SK-N-DZ (cell line): ENCODE results near the gene ITGA7.

Experiments
- DNase-seq: peaks from one replicate; pipeline ENCODE4 v3.0.0-alpha.2; 2015; ENCODE audit warnings: low spot score

Gene ITGA7

DNA sequence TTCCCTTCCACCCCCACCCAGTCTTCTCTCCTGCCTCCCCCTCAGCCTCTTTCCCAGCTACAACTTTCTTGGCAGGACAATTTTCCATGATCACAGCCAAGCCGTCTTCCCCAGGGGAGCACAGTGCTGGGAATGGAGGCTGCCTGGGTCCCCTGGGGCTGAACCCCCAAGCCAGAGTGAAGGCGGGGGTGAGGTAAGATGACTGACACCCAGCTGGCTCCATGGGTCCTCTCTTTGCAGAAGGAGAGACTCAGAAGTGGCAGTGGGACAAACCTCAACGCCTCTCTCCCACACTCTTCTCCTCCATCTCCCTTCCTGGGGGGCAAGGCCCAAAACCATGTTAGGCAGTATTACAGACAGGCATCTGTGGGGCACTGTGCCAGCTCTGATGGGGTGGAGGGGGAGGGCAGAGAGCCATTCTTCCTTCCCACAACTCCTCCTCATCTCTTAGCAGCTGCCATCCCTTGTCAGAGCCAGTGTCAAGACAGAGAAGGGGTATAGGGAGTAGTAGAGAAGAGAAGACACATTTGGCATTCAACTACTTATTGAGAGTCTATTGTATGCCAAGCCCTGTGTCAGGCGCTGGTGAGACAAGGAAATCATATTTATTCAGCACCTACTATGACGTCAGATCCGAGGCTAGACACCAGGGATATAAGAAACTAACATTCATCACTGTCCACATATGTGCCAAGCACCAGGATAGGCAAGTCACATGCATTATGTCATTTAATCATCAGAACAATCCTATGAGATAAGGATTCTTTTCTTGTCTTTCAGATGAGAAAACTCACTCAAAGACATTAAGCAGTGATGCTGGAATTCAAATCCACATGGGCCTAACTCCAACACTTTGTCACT, 3.6 kb downstream of the ITGA7 start:
- no peak for DNase-seq

DNA sequence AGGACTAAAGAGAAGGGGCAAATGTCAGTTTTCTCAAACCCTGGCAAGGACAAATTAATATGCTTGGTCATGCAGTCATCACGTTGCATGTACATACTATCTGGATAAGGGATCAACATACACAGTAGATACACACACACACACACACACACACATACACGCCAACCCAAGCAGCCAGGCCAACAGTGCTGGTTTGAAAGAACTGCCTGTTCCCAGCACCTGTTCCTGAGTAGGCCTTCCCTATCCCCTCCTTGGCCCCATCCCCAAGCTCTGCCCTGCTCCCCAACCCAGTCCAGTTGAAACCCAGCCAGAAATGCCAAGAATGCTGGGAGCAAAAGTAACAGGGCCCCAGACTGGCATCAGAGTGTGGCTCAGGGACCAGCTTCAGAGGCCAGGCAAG, 4.4 kb downstream of the ITGA7 start:
- DNase-seq = no peak

DNA sequence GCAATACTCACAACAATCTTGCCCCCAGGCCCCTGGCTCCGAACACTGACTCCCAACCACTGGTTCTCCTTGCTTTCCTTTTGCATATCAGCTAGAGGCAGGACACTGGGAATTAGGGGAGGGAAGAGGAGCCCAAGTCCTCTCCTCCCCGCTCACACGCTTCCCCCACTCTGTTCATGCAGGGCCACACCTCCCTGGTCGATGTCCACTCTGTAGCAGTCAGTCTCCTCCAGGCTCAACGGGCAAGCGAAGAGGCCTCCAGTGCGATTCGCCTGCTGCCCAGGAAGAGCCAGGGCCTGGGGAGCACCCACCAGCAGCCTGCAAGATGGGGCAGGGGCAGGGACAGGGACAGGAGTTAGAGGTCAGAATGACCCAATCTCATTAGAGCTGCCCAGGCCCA, 4.8 kb downstream of the ITGA7 start:
- no peak for DNase-seq

DNA sequence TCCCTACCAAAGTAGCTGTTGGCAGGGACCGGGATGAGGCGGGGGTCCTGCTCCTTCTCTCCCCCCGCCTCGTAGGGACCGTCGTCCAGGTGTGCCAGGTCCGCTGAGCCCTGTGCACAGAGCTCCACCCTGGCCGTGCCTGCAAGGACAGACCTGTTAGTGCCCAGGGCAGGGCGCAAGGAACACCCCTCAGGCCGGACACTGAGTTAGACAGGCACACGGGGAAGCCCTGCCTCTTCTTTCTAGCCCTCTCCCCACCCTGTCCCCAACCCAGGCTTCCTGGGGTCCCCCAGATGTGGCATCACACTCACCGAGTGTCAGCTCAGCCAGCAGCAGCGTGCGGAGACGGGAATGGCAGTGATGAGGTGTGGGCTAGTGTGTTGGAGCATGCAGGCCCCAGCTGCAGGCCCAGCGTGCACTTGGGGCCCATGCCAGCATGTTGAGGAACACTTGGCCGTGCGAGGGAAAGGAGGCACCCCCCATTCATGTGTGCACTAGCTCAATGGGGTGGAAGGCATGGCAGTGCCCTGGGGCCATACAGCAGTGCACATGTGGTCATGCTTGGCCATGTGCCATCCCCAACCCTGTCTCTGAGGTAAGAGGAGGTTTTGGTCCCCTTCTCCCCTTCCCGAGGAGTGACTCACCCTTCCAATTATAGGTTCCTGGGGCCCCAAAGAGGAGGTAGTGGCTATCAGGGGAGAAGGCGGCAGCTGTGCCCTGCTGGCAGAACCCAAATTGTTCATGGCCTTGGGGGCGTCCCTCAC, 7.3 kb downstream of the ITGA7 start:
- DNase-seq = no peak

DNA sequence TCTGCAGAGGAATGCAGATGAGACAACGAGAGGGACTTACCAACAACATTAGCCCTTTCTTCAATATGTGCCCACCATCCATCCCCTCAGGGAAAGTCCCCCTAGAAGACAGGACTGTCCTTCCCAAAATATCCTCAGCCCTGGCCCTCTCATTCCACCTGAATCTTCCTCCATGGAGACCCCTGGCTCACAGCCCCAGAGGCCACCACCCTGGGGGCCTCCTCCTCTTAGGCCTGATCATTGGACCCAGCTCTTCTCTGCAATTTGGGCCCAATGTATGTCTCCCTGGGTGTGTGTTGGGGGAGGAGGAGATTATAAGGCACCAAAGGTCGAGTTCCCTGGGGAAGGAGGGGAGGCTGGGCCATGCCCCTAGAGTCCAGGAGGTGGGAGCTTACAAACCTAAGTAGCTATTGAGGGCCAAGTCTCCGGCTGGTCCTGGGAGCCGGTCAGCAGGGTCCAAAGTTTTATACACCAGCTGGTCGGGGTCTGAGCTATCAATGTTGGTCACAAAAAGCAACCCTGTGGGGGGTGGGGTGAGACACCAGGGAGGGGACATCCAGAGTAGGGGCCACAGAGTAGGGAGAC, 8.1 kb downstream of the ITGA7 start:
- DNase-seq = no peak

DNA sequence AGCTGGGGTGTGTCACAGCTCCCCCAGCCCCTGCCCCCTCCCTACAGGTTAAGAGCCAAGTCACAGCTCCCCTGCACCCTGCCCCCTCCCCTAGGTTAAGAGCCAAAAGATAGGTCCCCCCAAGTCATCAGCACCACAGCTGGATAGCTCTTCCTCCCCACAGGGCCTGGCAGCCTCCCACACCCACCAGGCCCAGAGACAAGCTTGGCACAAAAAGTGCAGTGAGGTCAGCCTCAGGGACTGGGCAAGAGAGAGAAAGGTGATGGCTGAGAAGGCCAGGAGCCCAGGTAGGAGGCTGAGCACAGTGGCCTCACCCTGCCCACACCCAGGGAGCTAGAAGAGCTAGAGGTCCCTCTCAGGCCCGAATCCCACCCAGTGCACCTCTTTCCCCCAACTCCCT, 8.7 kb downstream of the ITGA7 start:
- no peak for DNase-seq

DNA sequence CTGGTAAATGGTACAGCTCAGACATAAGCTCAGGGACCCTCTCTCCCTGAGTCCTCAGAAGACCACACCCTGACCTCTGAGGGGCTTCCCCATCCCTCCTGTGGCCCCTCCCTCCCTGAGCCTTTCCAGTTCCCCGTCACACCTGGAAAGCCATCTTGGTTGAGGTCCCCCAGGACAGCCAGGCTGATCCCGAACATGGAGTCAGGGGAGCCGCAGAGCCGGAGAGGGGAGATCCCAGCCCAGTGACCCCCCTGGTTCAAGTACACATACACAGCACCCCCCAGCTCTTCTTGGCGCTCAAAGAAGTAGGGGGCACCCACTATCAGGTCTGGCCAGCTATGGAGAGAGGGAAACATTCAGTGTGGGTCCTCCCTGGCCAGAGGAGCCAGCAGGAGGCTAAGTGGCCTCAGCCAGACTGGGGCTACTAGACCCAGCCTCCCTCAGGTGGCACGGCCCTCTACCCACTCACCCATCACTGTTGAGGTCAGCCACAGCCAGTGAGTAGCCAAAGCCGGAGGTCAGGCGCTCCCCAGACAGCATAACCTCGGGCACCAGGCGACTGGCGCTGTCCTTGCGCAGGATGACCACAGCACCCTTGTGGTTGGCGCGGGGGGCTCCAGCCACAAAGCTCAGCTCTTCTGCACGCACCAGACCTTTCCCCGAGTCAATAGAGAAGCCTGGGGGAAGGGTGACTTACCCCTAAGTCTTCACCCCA, 9.3 kb downstream of the ITGA7 start:
- DNase-seq = no peak

DNA sequence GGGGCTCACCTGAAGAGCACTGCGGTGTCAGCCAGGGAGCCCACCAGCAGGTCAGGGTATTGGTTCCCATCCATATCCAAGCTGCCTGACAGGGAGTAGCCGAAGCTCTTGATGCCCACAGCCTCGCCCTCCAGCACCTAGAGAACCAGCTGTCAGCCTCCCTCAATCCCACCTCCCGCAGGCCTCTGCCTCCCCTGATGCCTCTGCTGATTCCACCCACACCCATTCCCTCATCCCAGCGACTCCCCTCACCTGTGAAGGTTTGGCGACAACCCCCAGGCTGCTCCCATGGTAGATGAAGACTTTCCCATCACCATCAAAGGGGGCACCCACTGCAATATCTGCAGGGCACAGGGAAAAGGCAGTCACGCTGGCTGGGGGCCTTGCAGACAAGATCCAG, 10.0 kb downstream of the ITGA7 start:
- DNase-seq = no peak

DNA sequence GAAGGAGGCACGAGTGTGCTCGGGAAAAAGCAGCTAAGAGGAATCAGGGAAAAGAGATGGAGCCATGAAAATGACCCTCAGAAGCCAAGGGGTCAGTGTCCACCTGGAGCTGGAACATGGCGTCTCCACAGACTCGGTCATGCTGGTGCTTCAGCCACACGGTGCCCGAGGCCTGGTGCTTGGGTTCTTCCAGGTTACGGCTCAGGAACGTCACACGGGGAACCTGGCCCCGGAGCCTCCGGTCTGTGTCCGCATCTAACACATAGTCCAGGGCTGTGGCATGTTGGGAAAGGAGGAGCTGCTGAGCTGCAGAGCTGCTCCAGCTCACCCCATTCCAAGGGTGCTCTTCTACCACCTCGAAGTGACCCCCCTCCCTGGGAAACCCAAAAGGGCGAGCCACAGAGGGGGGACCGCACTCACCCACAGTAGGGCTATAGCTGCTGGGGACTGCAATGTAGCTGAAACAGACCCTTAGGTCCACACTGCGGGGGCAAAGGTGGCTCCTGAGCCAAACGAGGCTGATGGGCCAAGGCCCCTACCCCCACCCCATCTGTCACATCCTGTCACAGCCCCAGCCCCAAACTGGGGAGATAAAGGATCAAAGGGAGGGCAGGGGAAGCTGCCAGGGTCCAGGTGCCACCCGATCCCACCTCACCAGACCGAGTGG, 10.8 kb downstream of the ITGA7 start:
- no peak for DNase-seq

DNA sequence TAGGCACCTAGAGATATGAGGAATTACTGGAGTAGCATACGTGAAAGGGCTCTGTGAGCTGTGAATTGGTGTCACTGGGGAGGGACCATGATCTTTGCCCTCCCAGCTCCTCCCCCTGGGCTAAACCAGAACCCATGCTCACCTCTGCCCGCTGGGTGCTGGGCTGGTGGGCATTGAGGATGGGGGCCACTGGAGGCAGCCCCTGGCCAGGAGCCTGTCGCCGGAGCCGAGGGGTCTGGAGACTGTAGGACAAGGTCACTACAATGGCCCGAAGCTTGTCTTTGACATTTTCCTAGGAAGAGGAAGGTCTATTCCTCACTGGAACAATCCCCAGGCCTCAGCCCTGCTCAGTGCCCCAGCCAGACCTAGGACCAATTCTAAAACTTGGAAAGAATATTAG, 11.6 kb downstream of the ITGA7 start:
- no peak for DNase-seq

DNA sequence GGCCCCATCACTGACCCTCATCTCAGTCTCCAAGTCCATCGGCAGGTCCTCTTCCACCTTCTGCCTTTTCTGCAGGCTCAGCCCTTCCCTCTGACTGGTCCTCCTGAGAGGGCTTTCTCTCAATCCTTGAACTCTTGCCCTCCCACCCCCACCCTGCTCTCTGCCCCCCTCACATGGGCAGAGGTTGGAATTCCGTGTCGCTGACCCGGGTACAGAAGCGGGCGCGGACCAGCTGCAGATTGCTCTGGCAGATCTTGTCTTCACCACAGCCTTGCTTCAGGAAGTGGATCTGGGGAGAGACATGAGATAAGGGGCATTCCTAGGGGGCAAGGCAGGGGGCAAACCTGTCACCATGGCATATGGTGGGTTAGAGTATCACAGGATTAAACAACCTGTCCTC, 12.4 kb downstream of the ITGA7 start:
- no peak for DNase-seq

DNA sequence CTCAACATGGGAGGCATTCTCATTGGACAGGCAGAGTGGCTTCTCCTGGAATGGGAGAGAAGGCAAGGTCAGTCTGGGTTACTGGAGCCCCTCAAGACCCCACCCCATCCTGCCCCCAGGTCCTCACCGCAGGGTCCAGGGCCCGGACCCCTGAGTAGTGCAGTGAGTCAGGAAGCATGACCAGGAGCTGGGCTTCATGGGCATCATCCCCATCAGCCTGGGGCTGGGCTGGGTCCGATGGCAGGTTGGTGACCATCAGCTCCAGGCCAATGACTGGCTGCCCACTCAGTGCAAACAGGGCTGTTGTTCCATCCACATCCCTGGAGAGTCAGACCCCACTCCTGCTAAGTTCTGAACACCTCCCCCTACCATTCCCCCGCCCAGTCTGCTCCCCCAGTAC, 13.1 kb downstream of the ITGA7 start:
- no peak for DNase-seq

DNA sequence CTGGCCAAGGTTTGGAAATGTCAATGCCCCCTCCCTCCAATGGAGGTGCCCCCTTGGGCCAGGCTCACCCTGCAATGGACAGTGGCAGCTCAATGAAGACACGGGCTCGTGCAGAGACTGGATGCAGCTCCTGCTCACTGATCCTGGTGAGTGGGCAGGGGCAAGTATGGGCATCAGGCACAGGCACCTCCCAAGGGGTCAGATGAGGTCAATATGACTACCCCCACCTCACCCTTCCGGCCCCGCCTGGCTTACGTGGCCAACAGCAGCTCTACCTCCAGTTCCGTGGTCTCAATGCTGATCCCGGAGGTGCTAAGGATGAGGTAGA, 13.6 kb downstream of the ITGA7 start:
- no peak for DNase-seq

DNA sequence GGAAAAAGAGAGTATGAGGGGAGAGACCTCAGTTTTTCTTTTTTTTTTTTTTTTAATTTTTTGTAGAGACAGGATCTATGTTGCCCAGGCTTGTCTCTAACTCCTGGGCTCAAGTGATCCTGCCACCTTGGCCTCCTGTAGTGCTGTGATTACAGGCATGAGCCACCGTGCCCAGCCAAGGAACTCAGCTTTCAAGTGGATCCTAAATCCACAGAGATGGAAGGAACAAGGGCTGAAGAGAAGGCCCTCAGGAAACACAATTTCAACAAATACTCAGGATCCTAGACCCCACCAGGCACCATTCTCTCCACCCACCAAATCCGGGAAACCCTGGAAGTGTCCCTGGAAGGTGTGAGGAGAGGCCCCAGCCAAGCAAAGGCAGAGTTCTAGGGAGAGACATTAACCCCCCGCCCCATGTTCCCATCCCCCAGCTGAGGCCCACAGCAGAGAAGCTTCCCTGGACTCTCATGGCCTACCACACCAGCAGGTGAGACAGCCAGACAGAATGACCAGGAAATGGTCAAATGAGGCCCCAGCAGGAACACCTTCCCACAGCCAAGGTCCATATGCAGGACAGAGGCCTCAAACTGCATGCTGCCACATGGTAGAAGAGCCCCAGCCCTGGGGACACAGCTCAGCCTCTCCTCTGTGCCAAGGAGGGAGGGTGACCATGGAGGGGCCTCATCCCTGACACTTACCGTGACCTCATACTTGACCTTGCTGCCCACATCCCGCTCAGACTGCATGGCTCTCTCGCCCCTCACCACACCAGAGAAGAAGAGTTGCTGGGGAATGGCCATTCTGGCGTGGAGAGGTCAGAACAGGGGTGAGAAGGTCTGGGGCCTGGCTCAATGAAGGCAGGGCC, 14.1 kb downstream of the ITGA7 start:
- DNase-seq = no peak

DNA sequence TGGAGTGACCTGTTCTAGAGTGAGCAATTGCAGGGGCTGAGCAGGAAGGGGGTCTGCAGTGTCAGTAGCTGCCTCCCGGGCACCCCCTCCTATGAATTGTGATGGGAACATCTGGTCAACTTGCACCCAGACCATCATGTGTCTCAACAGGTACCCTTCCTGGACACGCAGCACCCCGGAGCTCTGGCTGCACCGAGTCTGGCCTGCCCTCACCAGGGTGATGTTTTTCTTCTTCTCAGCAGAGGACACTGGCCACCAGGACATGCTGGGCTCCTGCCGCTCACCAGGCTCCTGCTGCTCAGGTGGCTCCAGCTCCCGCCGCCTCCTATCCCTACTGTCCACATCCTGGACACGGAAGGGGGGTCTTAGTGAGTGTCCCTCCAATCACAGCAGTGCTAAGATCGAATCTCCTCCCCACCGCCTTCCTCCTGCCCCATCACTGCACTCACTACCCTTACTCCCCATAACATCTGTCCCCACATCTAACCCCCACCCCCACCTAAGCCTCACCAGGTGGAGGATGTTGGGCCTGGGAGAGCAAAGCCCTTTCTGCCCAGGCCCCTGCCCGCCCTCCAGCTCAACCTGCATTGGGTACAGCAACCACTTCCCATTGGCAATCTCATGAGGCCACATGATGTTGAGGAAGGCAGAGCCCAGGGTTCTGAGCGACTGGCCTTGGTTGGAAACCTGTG, 14.9 kb downstream of the ITGA7 start:
- DNase-seq = no peak

DNA sequence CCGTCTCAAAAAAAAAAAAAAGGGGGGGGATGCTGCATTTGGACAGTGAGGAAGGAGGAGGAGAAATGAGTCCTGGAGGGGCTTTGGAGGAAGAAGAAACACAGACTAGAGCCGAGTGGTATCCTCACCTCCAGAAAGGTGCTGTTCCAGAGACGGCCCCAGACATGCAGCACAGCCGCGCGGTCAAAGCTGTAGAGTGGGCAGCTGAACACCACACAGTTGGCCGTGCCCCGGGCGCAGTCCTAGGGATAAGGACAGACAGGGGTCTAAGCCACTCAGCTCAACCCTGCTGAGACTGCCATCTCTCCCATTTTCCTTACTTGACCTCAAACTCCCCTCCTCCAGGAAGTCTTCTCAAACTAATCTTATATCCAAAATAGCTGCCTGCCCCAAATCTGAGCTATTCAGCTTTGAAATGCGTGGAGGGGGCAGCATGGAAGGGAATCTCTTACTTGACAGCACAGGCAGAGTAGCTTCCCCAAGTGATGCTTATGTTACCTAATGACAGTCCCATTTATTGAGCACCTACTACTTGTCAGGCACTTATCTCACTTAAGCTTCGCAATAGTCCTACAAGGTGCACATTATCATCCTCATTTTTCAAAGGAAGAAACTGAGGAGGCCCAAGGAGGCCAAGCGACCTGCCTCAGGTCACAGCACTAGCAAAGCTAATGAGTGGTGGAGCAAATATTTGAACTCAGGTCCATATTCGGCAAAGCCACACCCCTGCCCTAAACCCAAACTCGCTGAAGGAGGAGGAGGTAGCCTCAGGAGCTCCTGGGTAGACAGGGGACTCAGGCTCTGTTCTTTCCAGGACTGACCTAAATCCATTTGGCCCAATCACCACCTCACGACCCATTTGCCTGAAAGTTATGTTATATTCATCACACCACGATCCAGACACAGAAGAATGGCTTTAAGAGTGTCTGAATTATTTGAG, 18.7 kb downstream of the ITGA7 start:
- no peak for DNase-seq

DNA sequence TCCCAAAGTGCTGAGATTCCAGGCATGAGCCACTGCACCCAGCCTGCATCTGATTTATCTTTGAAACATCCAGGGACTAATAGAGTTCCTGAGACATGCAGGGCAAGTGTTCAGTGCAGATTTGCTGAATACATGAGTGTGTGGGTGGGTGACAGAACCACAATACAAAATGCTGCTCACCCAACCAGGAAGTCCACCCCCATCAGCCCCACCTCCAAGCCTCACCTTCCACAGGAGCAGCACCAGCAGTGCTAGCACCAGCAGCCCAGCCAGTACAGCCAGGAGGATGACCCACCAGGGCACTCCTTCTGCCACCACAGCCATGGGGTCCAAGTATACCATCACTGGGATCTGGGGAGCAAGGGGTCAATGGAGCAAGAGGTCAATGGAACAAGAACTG, 20.0 kb downstream of the ITGA7 start:
- DNase-seq = no peak

DNA sequence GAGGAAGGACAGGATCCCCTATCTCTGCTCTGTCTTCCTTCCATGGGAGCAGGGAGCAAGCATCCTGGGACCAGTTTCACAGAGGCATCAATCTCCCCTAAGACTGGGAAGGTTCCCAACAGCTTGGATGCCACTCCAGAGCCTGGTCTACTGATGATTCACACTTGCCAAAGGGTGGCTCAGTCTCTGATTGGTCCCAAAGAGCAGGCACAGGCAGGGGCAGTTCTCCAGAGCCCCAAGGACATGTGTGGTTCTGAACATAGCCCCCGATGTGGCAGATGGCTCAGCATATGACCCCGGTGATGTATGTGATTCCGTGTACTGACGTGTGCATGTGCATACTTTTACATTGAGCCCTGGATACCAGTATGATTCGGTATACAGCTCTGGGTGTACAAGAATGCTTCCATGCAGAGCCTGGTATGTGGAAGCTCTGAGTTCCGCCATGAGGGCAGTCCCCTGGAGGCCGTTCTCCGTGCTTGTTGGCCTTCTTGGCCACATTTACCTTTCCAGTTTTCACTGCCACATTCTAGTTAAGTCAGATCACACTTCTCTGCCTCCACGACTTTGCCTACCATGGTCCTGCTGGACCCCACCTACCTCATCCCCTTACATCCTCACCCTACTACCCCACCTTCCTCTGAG, 21.2 kb downstream of the ITGA7 start:
- DNase-seq = no peak
